Body of pancreas (tissue), 4 donors: ENCODE results near the gene LRRC53. TPM values are rescaled to one million over a fixed set of nuclear protein-coding genes. Genes with fewer than 3 reads are reported as not detected.

Source experiments
- ATAC-seq: fragments of 150-250 bp; one replicate; pipeline ENCODE4 v1.9.1; 2016
- DNase-seq, 4 donors: peaks; one replicate each; pipeline ENCODE4 v3.0.0-alpha.2; 2019
- H3K27ac ChIP-seq, 4 donors: fragments of 200-600 bp; sonication (generic); 1 replicate in 3 of 4; 2 replicates in 1 of 4; pipeline versions ENCODE4 v1.5.1 to v1.6.1; 2016 to 2019; ENCODE audit warnings: mild to moderate bottlenecking in 1 of 4, mixed read lengths in 1 of 4, moderate library complexity in 1 of 4
- H3K27me3 ChIP-seq, 2 donors: fragments of 200-600 bp; sonication (generic); one replicate each; pipeline ENCODE4 v1.6.0; 2016; ENCODE audit warnings: mild to moderate bottlenecking in 1 of 2
- H3K36me3 ChIP-seq, 2 donors: fragments of 200-600 bp; sonication (generic); replicated peaks in 1 of 2; 2 replicates each; pipeline ENCODE4 v1.5.1; 2016; ENCODE audit warnings: low read depth in 2 of 2; ENCODE audit not compliant: insufficient read depth in 1 of 2
- H3K4me1 ChIP-seq: fragments of 200-600 bp; sonication (generic); one replicate; pipeline ENCODE4 v1.6.0; 2016
- H3K4me3 ChIP-seq, 2 donors: fragments of 200-600 bp; sonication (generic); 1 replicate in 1 of 2; 2 replicates in 1 of 2; pipeline ENCODE4 v1.5.1; 2016 to 2019
- H3K9me3 ChIP-seq, 3 donors: fragments of 200-600 bp; sonication (generic); 1 replicate in 2 of 3; 2 replicates in 1 of 3; pipeline ENCODE4 v1.5.1; 2016
- CTCF ChIP-seq, 7 experiments: fragments of 450-650 bp in 4 of 7; fragments of 200-600 bp in 3 of 7; sonication (generic) in 3 of 7; IDR thresholded peaks; one replicate each; pipeline ENCODE4 v1.5.1; 2016 to 2019; ENCODE audit warnings: antibody characterized with exemption in 7 of 7
- POLR2A ChIP-seq, 3 donors: fragments of 450-650 bp; IDR thresholded peaks; one replicate each; pipeline ENCODE4 v1.6.1; 2016; ENCODE audit warnings: antibody characterized with exemption in 3 of 3, mild to moderate bottlenecking in 2 of 3
- WGBS, 2 donors: methylation state at CpG; one replicate each; pipeline ENCODE4 v1.1.5; 2017; 5-methylcytosine and 5-hydroxymethylcytosine counted together
- intact Hi-C: fragments of 100-400 bp; cut with DNase I; formaldehyde crosslinking; loops from one replicate; pipeline ENCODE4 v1.15.1; 2023
- total RNA-seq, 2 donors: library from RNA; depleted of rRNA; stranded (reverse); fragments of >200 nt; gene quantifications; one replicate each; pipeline ENCODE4 v1.1.0, GENCODE V29; 2016

LRRC53 gene
- total RNA-seq, 2 donors from 2014 or later, result not detected

- Histone ChIP-seq H3K27ac (no peak overlapping the region), H3K4me3 (no peak overlapping the region), H3K4me1 (no peaks in the 10 kb centered on the region), H3K36me3 (no peaks in the 10 kb centered on the region), H3K27me3 (no peaks in the 10 kb centered on the region), H3K9me3 (no peaks in the 10 kb centered on the region)
- no peak for ATAC-seq
- TF ChIP-seq POLR2A (IDR thresholded peaks at IDR 0.05) (no peak), CTCF (IDR thresholded peaks at IDR 0.05) (no peak)
- intact Hi-C loops, result no loop called here
- 50 to 59% methylated on average over 2 of the region's 2 CpGs for WGBS, 2 donors
- no peak for DNase-seq
Measured at GRCh38 chr1:74420467-74420866, 91.9 kb downstream of the LRRC53 start.

Other genes with a start within 250 kb of the LRRC53 start
- gene ERICH3, start 161.2 kb upstream of the LRRC53 start, total RNA-seq, result under 1 TPM in 1 of 2 donors, not detected in 1; under 0.01 TPM
- gene CRYZ, start 220.4 kb upstream of the LRRC53 start, total RNA-seq, result 10 to 100 TPM; 28.7 to 77.0 TPM
- gene TYW3, start 220.5 kb upstream of the LRRC53 start, total RNA-seq, result 10 to 100 TPM in 1 of 2 donors, 1 to 10 TPM in 1; 8.6 to 15.3 TPM